Activated CD4-positive, alpha-beta T cell treated with anti-CD3 and anti-CD28 coated beads for 48 hours (primary cell): ENCODE results near the gene ICE1.
"Not testable (repeated sequence)": the region's sequence is repeated elsewhere in the genome, so short reads cannot be mapped to it uniquely, and the experiment has no call there.

Source experiments
- DNase-seq: peaks from one replicate; pipeline ENCODE4 v3.0.0-alpha.2; 2020

The ICE1 gene, protein sequence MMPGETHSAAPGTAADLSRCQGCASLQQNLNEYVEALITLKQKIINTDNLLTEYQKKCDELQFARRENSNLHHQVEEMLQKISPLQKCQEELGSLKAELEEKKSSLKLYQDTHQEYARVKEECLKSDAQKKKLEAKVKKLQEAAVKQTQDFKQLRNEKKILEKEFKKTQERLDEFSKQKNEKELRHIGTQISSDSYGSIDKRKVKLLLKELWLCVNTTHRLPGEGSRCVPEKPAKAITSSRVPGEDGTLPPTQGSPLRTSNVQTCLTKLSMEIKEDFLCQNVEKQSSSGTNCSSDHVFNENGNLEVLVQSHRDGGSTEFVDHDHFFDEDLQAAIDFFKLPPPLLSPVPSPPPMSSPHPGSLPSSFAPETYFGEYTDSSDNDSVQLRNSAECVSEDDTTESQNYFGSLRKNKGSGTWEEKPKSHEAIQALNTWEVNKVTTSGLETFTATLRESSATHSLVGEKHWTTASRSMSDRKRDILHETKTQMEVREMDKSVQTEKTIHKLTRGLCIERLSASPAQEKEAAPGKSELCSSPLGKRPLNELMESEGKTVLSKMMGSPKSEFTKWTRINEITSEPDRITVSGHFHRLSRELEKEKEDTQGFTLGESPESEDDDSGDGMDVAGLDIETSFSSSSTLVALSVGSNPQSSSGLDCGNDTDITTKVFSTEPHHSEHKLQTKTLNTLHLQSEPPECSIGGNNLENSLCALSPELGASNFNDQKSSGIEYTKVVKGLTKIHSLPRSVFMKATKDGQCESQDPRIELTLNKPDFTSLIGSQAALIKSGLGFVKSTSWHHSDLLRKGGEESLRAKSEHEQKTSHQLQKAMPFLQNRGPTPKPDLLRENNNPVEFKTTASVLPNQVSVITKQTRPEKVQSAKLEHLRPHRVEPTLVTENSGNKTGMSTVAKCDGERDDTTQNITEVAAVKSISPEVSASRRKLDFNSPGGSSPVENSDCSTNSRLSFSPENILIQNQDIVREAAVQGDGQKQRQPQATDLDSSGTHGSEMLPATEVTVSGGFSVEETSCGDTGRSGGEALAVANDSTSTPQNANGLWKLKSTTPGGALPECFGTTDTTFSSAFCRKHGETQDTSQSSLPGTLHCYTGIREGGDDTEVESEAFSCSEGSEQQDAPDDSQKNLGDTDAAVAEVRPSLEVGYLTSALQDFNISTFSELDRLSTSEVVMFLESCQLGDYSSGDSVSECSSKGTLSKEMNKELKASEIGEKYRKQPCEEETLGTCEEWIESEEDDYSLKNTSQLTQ (N-terminal part only)

DNA sequence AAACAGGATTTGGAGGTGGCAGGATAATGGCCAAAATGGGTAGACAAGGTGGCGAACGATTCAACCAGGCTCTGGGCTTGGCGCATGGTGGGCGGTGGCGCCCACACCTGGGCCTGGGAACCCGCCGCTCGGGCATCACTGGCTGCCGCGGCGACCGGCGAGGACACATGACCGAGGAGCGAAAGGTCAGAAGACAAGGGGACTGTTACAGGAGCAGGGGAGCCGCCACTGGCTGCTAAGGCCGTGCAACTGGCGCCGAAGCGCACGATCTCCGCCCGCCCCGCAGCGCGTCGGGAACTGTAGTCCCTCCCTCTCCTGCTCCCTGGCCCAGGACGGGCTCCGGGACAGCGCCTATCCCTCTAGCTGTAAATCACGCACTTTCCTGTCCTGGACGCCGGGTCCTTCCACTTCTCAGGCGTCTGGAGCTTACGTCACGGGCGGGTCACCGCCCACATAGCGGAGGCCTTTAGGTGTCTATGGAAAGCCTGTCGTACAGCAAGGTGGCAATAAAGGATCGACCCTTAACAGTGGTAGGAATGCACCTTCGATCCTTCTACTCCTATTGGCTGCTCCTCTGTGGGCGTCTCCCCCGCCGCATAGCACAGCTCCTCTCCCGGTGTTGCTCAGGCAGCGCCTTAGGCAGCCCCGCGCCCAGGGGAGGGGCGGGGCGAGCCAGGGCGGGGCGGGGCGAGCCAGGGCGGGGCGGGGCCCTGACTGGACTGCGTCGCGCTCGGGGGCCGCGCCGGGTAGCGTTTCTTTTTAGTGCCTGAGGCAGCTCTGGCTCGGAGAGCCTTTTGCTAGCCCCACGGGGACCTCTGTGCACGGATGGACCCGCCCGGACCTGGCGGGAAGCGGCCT lies at the start of gene ICE1:
Gene ICE1, plus strand, starts transcription at position 717 of the 858 bp plus-strand sequence. CDS start 239 bp downstream, outside the sequence.
- DNase-seq: peak; percentile 94

DNA sequence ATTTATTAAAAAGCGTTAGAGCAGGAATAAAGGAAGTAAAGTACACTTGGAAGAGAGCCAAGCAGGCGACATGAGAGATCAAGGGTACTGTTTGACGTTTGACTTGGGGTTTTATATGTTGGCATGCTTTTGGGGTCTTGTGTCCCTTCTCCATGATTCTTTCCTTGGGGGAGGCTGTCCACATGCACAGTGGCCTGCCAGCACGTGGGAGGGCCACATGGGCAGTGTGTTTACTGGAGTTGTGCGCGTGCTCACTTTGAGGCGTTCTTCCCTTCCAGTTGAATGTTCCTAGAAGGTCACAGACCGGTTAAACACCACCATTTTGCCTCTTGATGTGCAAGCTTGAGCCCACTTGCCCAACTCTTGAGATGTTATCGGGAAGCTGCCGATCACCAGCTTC lies 49.5 kb upstream of the ICE1 start:
- no peak for DNase-seq

DNA sequence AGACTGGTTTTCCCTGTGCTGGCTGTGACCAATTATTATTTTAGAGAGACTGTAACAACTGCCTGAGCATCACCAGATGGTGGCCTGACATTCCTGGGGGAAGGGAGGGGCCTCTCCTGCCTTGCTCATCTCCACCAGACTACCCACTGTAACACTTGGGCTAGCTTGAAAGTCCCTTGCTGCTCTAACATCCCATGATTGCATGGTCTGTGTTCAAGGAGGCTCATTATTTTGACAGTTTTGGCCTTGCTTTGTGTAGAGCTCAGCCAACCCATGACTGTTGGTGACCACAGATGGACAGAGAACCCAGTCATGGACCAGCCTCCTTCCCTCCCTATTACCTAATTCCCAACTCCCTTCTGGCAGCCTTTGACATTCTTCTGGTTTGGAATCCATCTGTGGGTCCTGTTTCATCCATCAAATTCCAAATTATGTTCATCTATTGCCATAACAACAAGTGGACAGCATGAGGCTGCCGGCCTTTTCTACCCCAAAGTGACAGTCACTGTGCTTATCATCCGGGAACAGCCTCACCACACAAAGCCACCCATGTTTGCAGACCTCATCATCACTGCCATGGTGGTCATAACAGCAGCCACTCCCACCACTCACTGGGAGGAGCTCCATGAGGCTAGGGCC lies 49.0 kb upstream of the ICE1 start:
- DNase-seq: no peak

DNA sequence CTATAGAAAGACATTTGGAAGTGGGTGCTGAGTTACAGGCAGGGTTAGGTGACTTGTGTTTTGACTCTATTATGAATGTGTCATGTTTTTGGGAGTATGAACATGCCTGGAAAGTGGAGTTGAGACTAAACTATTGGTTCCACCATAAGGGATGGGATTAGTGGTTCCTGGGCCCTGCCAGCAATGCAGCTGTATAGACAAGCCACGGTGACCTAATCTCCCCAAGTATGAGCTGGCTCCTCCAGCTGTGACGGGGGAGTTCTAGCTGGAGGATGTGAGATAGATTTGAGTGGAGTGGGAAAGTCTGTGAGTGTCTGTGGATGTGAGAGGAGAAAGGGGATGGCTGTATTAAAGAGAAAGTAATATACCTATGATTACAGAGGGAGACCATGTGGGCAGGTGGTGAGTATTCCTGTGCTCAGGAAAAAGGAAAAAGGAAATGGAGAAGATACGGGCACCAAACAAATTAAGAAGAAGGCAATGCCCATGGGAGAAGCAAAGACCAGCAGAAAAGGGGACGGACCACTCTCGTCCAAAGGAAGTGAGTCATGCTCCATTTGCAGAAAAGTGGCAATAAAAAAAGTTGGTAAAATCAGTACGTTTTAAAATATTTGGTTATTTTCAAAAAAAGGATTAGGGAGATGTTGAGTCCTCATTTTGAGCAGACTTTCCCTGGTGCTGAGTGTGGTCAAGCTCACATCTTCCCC lies 48.3 kb upstream of the ICE1 start:
- DNase-seq: no peak

DNA sequence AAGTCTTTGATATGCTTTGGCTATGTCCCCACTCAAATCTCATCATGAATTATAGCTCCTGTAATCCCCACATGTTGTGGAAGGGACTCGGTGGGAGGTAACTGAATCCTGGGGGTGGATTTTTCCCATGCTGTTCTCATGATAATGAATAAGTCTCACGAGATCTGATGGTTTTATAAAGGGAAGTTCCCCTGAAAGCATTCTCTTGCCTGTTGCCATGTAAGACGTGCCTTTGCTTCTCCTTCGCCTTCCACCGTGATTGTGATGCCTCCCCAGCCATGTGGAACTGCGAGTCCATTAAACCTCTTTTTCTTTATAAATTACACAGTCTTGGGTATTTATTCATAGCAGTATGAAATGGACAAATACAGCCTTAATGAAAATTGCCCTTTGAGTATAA lies 44.7 kb upstream of the ICE1 start:
- no peak for DNase-seq

DNA sequence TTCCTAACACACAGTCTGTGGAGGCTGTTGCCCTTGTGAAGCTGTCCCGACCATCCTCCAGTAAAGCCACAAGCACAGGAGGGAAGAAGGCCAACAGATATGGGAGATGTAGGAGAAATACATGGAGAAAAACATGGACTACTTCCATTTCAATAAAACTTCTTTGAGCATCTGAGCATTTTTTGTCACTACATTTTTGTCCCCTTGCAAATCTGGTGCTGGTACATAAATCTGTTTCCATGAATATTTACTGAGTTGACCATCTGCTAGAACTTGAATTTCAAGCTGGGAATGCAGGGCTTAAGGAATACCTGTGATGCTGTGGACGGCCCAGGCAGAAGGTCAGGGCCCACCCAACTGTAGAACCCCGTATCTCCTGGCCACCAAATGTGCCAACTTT lies 43.9 kb upstream of the ICE1 start:
- DNase-seq: no peak

DNA sequence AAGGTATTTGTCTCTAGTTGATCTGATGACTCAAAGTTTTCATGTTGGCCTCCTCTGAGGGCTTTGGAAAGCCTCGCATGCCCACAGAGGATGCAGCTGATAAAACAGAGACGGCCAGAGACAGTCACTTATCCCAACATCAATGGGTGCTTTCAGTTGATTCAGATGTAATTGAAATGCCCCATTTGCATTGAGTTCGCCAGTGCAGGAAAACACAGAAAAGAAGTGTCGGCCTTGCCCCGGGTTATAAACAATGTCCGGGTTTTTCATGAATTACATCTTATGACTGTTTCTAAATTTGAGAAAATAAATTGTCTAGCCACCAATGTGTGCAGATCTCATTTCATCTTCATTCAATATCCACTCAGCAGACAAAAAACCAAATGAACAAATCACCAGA lies 42.2 kb upstream of the ICE1 start:
- DNase-seq: no peak

DNA sequence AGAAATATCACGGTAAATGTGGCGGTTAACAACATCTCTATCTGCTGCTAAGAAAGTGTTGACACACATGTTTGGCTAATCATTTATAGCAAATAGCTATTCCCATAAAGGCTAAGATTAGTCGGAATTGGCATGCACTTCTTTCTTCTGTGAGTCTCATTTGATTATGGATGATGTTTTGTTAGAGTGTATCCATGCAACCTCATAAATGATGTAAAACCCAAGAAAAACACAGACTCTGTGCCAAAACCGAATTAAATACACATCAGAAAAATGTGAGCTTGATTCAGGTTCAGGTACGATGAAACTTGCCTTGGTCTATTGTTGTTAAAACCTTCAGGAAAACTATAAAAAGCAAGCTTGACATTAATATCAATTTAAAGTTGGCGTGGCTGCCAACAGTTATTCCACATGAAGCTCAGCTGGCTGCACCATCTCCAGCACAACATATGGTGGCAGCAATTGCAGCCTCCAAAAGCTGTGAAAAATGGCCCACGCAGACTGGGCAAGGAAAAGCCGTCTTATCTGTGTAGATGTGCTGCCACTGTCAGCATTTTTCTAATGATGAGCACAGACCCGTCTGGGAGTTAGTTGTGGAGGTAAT lies 41.1 kb upstream of the ICE1 start:
- no peak for DNase-seq

DNA sequence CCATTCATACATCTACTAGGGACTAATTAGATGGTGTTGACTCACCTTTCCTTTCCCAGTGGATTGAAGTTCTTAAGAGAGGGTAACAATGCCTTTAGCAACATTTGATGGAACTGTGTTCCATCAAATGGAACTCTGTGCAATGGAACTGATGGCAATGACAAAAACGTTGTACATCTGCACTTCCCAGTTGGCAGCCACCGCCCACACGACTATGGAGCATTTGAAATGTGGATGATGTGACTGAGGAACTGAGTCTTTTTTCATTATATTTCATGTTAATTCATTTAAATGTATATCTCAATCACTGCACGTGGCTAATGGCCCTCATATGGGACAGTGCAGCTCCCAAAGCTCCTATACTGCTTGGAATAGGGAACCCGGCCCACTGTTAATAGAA lies 39.0 kb upstream of the ICE1 start:
- no peak for DNase-seq

DNA sequence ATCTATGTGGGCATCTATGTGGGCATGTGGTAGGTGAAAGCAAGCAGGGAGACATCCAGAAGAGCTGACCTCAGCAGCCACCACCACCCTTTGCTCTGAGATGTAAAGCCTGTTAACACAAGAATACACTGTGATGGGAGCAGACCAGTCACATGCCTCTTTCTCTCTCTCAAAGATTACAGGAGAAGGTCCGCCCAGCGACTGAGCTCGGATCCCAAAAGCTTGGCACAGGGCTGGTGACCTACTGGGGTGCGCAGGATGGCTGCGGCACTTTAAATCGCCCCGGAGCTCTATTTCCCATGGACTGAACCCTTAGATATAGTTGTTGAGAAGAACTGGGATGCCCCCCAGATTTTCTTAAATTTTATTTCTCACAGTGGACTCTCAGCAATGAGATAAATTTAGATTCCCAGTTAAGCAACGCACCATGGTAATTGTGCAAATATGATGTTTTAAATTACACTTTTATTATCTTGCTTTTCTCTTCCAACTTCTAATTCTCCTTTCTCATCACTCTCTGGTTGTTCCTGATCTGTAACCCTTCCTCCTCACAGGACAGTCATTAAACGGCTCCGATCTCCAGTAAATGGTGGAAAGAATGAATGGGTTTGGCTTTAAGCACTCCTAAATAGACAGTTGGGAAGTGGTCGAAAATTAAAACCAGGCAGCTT lies 37.7 kb upstream of the ICE1 start:
- DNase-seq: no peak

DNA sequence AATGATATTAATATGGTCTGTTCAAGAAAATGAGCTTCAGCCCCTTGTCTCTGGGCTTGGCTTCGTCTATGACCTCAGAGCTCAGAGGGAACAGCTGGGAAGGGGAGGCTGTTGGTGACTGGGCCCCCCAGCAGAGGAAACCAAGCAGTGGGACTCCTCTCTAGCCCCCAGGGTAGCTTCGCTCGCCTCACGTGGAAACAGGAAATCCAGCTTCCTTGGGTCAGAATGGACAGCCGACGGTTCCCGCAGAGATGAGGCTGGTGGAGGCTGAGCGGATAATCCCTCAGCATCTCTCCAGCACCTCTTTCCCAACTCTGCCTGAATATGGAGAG lies 37.2 kb upstream of the ICE1 start:
- no peak for DNase-seq

DNA sequence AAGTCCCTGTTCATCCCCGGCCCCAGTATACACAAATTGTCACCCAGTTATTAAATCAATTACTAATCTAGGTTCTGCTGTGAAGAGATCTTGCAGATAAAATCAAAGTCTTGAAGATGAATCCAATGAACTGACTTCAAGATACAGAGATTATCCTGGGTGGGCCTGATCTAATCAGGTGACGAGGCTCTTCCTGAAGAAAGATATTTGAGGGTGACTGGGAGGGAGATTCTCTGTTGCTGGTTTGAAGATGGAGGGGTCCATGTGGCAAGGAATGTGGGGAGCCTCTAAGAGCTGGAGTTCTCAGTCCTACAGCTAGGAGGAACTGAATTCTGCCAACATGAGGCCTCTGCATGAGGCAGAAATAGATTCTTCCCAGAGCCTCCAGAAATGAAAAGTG lies 36.1 kb upstream of the ICE1 start:
- no peak for DNase-seq

DNA sequence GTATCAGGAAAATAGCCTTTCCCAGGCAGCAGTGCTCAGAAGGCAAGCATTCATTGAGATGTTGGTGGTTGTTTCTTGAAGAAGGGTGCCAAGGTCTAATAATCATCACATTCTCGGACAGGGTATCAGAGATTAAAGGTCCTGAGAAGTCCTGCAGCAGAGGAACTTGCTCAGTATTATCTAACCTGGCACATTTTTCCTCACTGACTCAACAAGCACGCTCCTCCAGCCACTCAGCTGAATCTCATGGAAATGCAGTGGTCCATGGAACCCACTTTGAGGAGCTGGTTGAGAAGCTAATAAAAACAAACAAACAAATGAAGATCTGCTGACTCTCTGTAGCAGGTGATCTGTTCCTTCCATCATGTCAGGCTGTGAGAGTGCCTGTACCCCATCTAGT lies 35.3 kb upstream of the ICE1 start:
- no peak for DNase-seq

DNA sequence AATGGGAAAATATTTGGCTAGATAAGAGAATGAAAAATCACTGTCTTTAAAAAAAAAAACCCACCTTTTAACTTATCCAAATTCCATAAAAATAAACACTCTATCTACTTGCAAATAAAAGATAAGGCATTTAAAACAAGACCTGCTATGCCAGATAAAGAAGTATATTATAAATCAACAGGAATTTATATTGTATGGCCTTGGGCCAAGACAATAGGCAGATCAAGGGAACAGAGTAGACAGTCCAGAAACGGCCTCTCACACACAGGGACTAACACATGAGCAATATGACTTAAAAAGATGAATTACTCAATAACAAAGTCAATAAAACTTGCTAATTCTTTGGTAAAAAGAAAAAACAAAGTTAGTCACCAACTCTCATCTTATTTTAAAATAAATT lies 34.7 kb upstream of the ICE1 start:
- no peak for DNase-seq

DNA sequence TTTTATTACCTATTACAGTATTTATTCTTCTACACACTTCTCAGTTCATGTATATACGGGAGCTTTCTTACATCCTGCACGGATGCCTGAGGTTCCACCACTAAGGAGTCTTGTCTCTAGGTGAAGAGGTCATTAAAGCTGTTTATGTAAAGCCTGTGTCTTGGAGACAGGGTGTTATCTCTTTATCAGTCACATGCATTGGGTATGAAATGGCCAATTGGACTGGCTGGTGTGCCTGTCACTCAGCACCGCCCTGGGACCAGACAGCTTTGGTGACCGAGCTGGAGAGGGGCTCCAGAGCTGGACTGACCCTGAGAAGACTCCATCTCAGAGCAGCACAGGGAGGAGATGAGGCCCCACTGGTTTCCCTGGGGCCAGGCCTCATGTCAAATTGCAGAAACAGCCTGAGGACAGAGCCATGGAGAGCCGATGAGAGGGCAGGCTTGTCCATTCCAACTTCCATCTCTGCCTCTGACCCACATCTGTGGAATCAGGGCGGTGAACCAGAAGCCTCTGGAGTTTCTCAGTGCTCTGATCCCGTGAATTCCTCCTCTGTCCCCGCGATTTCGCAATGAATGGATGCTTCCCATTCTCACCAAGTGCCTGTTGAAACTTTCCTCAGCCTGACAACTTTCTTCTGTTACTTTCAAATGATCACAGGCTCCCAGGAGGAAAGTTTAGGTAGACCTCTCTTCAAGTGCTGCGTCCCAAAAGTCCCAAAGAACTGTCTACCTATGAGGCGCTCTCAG lies 32.2 kb upstream of the ICE1 start:
- DNase-seq: not testable (repeated sequence)

DNA sequence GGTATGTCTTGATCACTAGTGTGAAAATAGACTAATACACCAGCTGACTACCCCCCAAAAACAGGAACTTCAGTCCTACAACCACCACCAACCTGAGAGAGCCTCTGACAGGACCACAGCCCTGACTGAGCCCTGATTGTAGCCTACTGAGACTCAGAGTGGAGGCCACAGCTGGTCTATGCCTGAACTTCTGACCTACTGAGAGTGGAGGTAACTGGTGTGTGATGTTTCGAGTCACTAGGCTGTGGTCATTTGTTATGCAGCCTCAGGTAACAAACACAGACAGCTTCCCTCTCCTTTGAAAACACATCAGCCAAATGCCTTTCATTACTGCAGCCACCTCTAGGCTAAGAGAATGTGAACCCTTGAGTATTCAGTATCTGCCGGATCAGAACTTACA lies 30.0 kb upstream of the ICE1 start:
- DNase-seq: not testable (repeated sequence)

DNA sequence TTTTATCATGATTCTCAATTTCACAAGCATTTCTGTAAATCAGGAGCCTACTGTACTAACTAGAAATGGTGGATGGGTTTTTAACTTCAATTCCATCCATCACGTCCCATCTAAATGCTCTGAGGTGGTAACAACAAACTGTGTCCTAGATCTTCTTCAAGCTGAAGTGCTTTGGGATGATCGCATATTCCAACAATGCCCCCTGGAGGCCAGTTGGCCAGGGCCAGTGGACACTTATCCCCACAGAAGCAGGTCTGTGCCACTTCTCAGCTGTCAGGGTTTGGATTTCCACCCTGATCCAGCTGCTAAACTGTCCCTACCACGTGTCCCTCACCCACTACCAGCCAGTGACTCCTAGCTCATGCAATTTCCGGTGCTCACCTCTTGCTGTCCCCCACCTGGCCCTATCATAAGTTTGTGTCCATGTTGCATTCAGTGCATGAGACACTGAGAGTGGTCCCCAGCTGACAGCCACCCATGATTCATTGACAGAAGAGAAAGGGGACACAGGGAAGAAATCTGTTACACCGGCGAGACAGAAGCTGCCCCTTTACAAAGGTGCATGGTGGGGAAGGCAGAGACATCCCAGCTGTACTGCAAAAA lies 28.0 kb upstream of the ICE1 start:
- peak; percentile 14 for DNase-seq

DNA sequence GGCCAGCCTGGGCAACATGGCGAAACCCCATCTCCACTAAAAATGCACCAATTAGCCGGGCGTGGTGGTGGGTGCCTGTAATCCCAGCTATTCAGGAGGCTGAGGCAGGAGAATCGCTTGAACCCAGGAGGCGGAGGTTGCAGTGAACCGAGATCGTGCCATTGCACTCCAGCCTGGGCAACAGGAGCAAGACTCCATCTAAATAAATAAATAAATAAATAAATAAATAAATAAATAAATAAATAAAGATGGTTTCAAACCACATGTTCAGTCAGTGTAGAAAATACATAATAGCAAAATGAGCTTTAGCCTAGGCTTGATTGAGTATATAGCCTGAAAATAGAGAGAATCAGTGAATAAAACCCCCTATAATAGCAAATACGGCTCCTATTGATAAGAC lies 27.4 kb upstream of the ICE1 start:
- not testable (repeated sequence) for DNase-seq

DNA sequence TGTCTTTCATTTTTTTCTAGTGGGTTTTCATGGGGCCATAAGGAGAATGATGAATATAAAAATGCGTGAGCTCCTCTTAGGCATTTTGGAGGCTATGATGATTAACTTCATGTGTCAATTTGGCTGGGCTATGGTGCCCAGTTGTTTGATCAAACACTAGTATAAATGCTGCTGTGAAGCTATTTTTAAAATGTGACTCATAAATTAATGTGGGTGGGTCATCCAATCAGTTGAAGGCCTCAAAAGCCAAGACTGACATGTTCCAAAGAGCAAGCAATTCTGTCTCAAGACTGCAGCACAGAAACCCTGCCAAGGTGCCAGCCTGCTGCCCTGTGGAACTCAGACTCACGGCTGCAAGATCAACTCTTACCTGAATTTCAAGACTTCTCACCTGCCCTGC lies 24.4 kb upstream of the ICE1 start:
- no peak for DNase-seq
